Activated CD8-positive, alpha-beta T cell treated with anti-CD3 and anti-CD28 coated beads for 36 hours (primary cell): ENCODE measurements around the gene NECAB3. TPM values are rescaled to one million over a fixed set of nuclear protein-coding genes. Genes with fewer than 3 reads are reported as not detected.

ENCODE experiments used
- ATAC-seq: fragments of 200-7000 bp; cut with Tn5 transposase; one replicate; pipeline ENCODE4 v1.10.0; 2021; ENCODE audit warnings: mild to moderate bottlenecking, moderate library complexity
- CTCF ChIA-PET: fragments of 350-600 bp; sonication (Branson Sonifier 250); formaldehyde crosslinking; loops from one replicate; lab custom pipeline; 2021; ENCODE audit warnings: antibody characterized with exemption; lab: Charles Lee
- POLR2A ChIA-PET: fragments of 350-600 bp; sonication (Branson Sonifier 250); formaldehyde crosslinking; loops from one replicate; lab custom pipeline; 2021; ENCODE audit warnings: antibody characterized with exemption; lab: Charles Lee
- DNase-seq: peaks from one replicate; pipeline ENCODE4 v3.0.0-alpha.2; 2020
- H3K27ac Mint-ChIP-seq: one replicate; pipeline ENCODE4 v1.8.0; 2021; ENCODE audit warnings: mild to moderate bottlenecking, mixed read lengths
- H3K27me3 Mint-ChIP-seq: one replicate; pipeline ENCODE4 v1.8.0; 2021; ENCODE audit warnings: mixed read lengths
- H3K36me3 Mint-ChIP-seq: one replicate; pipeline ENCODE4 v1.8.0; 2021; ENCODE audit warnings: low read depth, mixed read lengths
- H3K4me1 Mint-ChIP-seq: one replicate; pipeline ENCODE4 v1.8.0; 2021; ENCODE audit warnings: low read depth, mixed read lengths
- H3K4me3 Mint-ChIP-seq: one replicate; pipeline ENCODE4 v1.8.0; 2021; ENCODE audit warnings: mild to moderate bottlenecking, moderate library complexity, mixed read lengths
- H3K9me3 Mint-ChIP-seq: one replicate; pipeline ENCODE4 v1.8.0; 2021; ENCODE audit warnings: mixed read lengths
- CTCF ChIP-seq: fragments of 200-600 bp; IDR thresholded peaks from one replicate; pipeline ENCODE4 v1.8.0; 2022; ENCODE audit warnings: antibody characterized with exemption, mild to moderate bottlenecking
- intact Hi-C: fragments of 100-400 bp; cut with micrococcal nuclease; formaldehyde crosslinking; loops from one replicate; pipeline ENCODE4 v1.10.0; 2022
- total RNA-seq, 2 experiments: library from RNA; stranded (reverse); gene quantifications; one replicate each; pipeline ENCODE4 v1.2.3, GENCODE V29; 2021

NECAB3 gene
- total RNA-seq, 2 experiments from 2014 or later: 13.7 to 16.0 TPM

- DNase-seq (no peak), ATAC-seq (no peak)
- H3K27me3 Mint-ChIP-seq: no peaks in the 10 kb centered on the region
- no peak overlapping the region for H3K27ac Mint-ChIP-seq
- H3K4me3 Mint-ChIP-seq: no peak overlapping the region
- ChIA-PET CTCF (no interaction called here), POLR2A (interaction anchor here (0.9 to 1.0 kb wide), 2 partner anchors 19 to 406 kb away, joined by 3 read pairs; no protein-coding TSS in a partner anchor)
- H3K4me1 Mint-ChIP-seq: peaks cover 10% of the 10 kb centered on the region
- no peak for TF ChIP-seq CTCF
- intact Hi-C loops: no loop called here
- H3K9me3 Mint-ChIP-seq: no peaks in the 10 kb centered on the region
- H3K36me3 Mint-ChIP-seq: no peaks in the 10 kb centered on the region
Measured at GRCh38 chr20:33694639-33695012, 20.4 kb upstream of the NECAB3 start.

- no peak for TF ChIP-seq CTCF
- CTCF ChIA-PET: interaction anchor here (1.2 kb wide), 1 partner anchor 26 kb away, joined by 4 read pairs; no protein-coding TSS in a partner anchor
- POLR2A ChIA-PET: interaction anchor here (0.9 to 1.0 kb wide), 2 partner anchors 18 to 407 kb away, joined by 3 read pairs; no protein-coding TSS in a partner anchor
- DNase-seq: no peak
- Mint-ChIP-seq H3K4me1 (peaks cover 16% of the 10 kb centered on the region), H3K27me3 (no peaks in the 10 kb centered on the region), H3K4me3 (no peak overlapping the region), H3K36me3 (no peaks in the 10 kb centered on the region), H3K9me3 (no peaks in the 10 kb centered on the region), H3K27ac (no peak overlapping the region)
- intact Hi-C loops: no loop called here
- ATAC-seq: no peak
Measured at GRCh38 chr20:33693741-33694638, 19.8 kb upstream of the NECAB3 start.

- CTCF ChIA-PET: interaction anchor here (1.2 kb wide), 1 partner anchor 25 kb away, joined by 4 read pairs; no protein-coding TSS in a partner anchor
- TF ChIP-seq CTCF: no peak
- Mint-ChIP-seq H3K27ac (no peak overlapping the region), H3K9me3 (no peaks in the 10 kb centered on the region), H3K4me3 (no peak overlapping the region), H3K4me1 (peaks cover 23% of the 10 kb centered on the region), H3K36me3 (no peaks in the 10 kb centered on the region), H3K27me3 (no peaks in the 10 kb centered on the region)
- intact Hi-C loops: no loop called here
- POLR2A ChIA-PET: no interaction called here
- DNase-seq (no peak), ATAC-seq (no peak)
Measured at GRCh38 chr20:33693289-33693688, 19.1 kb upstream of the NECAB3 start.

- ChIA-PET CTCF (interaction anchor here (1.1 to 1.8 kb wide), 3 partner anchors 11 to 25 kb away, joined by 4 read pairs; no protein-coding TSS in a partner anchor), POLR2A (interaction anchor here (0.8 to 1.0 kb wide), 2 partner anchors 15 to 30 kb away, joined by 3 read pairs; partner anchors contain the start of genes NECAB3 and PXMP4)
- peak overlapping the region; percentile 61 for H3K4me3 Mint-ChIP-seq
- DNase-seq: peak; percentile 89
- intact Hi-C loops: loop anchor here (5.0 kb wide), 1 partner anchor 42 kb away; the partner anchor contains the start of gene ZNF341
- TF ChIP-seq CTCF: no peak
- peak; percentile 40 for ATAC-seq
- H3K36me3 Mint-ChIP-seq: peaks cover 6% of the 10 kb centered on the region
- H3K4me1 Mint-ChIP-seq: peaks cover 45% of the 10 kb centered on the region
- peak overlapping the region; percentile 85 for H3K27ac Mint-ChIP-seq
- H3K27me3 Mint-ChIP-seq: no peaks in the 10 kb centered on the region
- H3K9me3 Mint-ChIP-seq: no peaks in the 10 kb centered on the region
Measured at GRCh38 chr20:33689973-33690372, 15.7 kb upstream of the NECAB3 start.
